HG02943 (cell line): ENCODE measurements around the gene ABTB1.

Experiments used
- ATAC-seq: cut with Tn5 transposase; IDR thresholded peaks from one replicate; pipeline ENCODE4 v1.9.1; 2021; ENCODE audit warnings: mild to moderate bottlenecking, low read depth, moderate library complexity; ENCODE audit not compliant: unreplicated experiment

The ABTB1 gene

GRCh38 chr3:127684871-127685707 lies 12.3 kb downstream of the ABTB1 start:
- no peak for ATAC-seq

GRCh38 chr3:127685708-127686511 lies 13.2 kb downstream of the ABTB1 start:
- no peak for ATAC-seq

- no peak for ATAC-seq
These were observed 13.8 kb downstream of the ABTB1 start for GRCh38 chr3:127686512-127686894.

- ATAC-seq: no peak
These were observed 14.5 kb downstream of the ABTB1 start for GRCh38 chr3:127687228-127687737.

GRCh38 chr3:127688022-127688415 lies 15.3 kb downstream of the ABTB1 start:
- ATAC-seq: no peak

GRCh38 chr3:127688416-127689265 lies 15.9 kb downstream of the ABTB1 start:
- ATAC-seq: no peak

GRCh38 chr3:127689266-127689860 lies 16.6 kb downstream of the ABTB1 start:
- ATAC-seq: no peak

- ATAC-seq: no peak
These were observed 17.4 kb downstream of the ABTB1 start for GRCh38 chr3:127690106-127690505.

- no peak for ATAC-seq
These were observed 18.2 kb downstream of the ABTB1 start for GRCh38 chr3:127690823-127691452.

GRCh38 chr3:127691489-127691888 lies 18.7 kb downstream of the ABTB1 start:
- ATAC-seq: no peak

- ATAC-seq: no peak
These were observed 19.2 kb downstream of the ABTB1 start for GRCh38 chr3:127691974-127692373.

GRCh38 chr3:127692501-127693335 lies 20.0 kb downstream of the ABTB1 start:
- no peak for ATAC-seq

GRCh38 chr3:127693336-127693843 lies 20.6 kb downstream of the ABTB1 start:
- ATAC-seq: no peak

- no peak for ATAC-seq
These were observed 21.9 kb downstream of the ABTB1 start for GRCh38 chr3:127694467-127695215.

- ATAC-seq: peak; percentile 55
These were observed 24.9 kb downstream of the ABTB1 start for GRCh38 chr3:127697551-127698240.

- no peak for ATAC-seq
These were observed 25.5 kb downstream of the ABTB1 start for GRCh38 chr3:127698286-127698685.

- ATAC-seq: no peak
These were observed 26.1 kb downstream of the ABTB1 start for GRCh38 chr3:127698691-127699415.
